Measurements from ENCODE around the gene CELA3B. TPM values are rescaled to one million over a fixed set of nuclear protein-coding genes. Genes with fewer than 3 reads are reported as not detected.
"Not testable (repeated sequence)": the region's sequence is repeated elsewhere in the genome, so short reads cannot be mapped to it uniquely, and the experiment has no call there.

CELA3B gene
- total RNA-seq, 1 donor from 2014 or later, result not detected

DNA sequence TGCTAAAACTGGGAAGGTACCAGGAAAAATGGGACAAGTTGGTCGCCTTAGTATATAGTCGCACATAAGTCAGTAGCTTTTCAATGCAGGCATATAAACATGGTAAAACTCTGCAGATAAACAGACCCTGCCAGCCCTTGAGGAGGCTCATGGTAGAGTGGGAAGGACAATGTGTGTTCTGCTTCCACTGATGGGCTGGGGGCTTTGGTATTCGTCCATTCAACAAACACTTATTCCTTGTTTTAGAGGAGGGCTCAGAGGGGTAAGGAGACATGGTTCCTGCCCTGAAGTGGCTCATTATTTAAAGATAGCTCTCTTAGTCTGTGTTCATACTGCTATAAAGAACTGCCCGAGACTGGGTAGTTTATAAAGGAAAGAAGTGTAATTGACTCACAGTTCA is 35.9 kb downstream of the CELA3B start:
- not testable (repeated sequence) for DNase-seq

DNA sequence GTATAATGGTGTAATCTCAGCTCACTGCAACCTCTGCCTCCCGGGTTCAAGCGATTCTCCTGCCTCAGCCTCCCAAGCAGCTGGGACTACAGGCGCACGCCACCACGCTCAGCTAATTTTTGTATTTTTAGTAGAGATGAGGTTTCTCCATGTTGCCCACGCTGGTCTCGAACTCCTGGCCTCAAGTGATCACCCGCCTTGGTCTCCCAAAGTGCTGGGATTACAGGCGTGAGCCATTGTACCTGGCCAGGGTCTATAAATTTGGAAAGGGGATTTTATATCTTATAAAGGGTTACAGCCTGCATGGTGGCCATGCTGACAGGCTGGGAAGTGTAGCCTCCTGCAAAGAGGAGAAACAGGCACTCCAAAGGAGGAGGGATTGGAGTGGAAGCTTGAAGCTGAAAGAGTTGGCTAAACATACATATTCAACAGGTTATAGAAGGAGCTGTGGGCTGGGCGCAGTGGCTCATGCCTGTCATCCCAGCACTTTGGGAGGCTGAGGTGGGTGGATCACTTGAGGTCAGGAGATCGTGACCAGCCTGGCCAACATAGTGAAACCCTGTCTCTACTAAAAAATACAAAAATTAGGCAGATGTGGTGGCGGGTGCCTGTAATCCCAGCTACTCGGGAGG is 37.9 kb downstream of the CELA3B start:
- DNase-seq, result not testable (repeated sequence)

DNA sequence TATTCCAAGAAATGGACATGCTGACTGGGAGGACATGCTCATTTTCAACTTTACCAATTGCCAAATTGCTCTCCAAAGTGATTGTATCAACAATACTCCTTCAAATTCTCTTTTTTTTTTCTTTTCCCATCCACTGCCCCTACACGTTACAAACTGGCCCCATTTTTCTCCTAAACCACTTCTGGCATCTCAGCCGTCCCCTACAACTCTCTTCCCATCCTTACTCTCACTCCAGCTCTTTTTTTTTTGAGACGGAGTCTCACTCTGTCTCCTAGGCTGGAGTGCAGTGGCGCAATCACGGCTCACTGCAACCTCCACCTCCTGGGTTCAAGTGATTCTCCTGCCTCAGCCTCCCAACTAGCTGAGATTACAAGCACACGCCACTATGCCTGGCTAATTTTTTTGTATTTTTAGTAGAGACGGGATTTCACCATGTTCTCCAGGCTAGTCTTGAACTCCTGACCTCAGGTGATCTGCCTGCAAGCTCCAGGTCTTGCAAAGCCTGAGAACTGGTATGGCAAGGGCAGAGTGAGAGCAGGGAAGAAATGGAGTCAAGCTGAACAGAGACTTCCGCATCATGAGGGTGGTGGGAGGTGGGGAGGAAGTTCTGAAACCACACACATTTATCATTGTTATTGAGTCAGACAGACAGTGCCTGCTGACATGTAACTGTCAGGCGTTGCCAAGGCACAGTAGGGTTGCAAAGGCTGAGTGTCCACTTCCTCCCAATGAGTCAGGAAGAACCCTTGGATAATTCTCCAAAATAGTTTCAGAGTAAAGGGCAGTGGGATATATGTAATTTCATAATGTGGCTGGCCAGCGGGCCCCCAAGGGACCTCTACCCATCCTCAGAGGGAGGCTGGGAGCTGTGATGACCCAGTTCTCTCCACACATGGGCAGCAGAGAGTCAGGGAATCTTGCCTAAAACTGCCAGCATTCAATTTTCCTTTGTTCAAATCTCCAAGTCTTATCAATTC is 42.0 kb downstream of the CELA3B start:
- DNase-seq, result no peak

DNA sequence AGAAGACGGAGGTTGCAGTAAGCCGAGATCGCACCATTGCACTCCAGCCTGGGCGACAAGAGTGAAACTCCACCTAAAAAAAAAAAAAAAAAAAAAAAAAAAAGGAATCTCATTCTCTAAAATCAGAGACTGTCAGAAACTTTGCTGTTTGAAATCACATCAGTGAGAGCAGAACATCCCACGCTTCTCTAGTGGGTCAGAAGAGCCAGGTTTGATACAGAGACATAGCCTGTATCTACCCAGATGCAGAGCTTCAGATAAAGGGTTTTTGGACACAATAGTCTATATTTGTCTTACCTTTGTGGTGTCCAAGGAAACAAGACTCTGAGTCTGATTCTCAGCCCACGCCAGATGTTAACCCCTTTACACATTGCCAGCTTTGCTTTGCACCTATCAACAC is 44.2 kb downstream of the CELA3B start:
- no peak for DNase-seq

DNA sequence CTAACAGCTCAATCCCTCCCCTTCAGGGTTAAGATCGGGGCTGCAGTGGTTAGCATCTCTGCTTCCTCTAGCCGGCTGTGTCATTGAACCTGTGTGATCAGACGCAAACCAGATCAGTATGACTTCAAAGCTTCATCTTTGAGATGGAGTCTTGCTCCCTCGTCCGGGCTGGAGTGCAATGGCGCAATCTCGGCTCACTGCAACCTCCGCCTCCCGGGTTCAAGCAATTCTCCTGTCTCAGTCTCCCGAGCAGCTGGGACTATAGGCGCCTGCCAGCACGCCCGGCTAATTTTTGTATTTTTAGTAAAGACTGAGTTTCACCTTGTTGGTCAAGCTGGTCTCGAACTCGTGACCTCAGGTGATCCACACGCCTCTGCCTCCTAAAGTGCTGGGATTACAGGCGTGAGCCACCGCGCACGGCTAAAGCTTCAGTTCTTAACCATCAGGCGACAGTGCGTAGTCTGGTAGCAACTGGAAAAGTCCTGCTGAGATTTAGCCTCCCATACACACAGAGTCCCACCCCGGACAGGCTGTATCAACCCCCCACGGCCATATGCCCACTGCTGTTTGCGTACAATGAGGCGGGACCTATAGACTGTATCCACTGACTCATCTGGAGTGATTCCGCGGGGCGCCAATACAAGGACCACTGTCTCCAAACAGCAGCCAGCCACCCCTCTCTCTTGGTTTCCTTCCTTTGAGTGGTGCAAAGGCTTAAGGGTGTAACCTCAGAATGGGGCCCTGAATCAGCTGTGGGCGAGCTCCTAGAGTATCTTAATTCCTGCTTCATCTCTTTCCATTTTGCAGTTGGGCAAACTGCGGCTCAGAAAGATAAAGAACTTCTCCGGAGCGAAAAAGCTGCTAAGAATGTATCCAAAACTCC is 47.9 kb downstream of the CELA3B start:
- peak; percentile 64 for DNase-seq

DNA sequence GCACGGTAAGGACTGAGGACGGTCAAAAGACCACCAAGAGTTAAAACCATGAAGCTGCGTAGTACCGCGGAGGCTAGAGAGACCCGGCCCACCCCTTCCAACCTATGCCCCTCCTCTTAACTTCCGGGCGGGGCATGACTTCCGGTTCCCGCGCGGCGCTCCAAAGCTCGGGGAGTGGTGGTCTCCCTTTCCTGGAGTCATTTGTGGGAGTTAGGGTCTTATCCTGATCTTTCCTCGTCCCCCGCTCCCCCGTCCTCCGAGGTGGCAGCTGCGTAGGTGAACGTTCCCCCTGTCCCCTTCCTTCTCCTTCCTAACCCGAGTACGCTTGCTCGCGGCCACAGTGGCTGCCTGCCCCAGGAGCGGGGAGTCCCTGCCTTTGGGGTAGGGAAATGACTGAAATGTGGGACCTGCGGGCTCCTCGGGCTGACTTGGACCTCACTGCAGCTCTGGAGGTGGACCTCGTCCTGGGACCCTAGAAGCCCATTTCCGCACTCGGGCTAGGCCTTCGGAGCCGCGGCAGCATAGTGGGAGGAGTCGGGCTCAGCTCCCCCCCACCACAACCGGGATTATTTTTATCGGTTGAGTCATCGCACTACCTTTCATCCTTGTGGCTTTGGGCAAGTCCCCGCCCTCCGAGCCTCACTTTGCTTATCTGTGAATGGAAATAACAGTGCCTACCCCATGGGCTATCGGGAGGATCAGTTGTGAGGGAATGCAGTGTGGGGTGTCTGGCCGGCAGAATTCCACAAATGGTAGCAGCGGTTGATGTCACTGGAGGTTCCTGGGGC is 48.7 kb downstream of the CELA3B start:
- DNase-seq, result peak; percentile 75

DNA sequence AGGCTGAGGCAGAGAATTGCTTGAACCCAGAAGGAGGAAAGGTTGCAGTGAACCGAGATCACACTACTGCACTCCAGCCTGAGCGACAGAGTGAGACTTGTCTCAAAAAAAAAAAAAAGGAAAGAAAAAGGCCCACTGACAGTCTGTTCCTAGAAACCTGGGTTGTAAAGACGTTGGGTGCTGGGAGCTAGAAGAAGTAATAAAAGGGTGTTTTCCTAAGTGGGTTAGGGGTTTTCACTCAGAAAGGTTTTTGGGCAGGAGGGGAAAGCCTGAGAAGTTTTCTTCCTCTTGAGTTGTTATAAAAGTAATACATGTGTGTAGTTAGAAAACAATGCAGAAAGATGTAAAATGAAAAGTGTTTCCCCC is 50.1 kb downstream of the CELA3B start:
- no peak for DNase-seq

DNA sequence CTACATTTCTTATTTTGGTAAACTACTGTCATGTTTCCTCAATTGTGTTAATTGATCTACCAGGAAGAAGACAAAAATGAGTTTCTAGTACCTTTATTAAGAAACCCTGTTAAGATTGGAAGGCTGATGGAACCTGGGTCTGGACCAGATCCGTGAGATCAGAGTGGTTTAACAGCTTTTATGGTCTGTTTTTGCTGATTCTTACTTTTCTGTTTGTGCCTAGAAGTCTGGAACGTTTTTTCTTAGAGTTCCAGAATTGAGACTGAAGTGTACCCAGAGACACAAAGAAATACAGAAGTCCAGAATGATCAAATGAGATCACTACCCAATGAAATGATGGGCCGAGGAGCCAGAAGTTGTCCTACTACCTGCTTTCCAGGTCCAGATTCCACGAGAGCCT is 53.2 kb downstream of the CELA3B start:
- DNase-seq, result no peak

DNA sequence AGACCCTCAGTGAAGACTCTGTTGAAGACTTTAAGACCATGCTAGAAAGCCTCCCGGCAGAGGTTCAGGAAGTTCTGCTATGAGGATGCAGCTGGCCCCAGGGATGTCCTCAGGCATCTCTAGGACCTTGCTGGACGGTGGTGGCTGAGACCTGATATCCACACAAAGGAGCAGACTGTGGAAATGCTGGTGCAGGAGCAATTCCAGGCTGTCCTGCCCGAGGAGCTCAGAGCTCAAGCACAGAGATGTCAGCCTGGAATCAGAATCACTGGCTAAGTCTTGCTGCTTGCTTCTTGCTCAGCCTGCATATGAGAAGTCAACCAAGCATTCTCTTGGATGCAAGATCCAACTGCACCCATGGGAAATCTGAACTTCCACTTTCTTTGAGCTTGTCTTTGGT is 53.7 kb downstream of the CELA3B start:
- no peak for DNase-seq

DNA sequence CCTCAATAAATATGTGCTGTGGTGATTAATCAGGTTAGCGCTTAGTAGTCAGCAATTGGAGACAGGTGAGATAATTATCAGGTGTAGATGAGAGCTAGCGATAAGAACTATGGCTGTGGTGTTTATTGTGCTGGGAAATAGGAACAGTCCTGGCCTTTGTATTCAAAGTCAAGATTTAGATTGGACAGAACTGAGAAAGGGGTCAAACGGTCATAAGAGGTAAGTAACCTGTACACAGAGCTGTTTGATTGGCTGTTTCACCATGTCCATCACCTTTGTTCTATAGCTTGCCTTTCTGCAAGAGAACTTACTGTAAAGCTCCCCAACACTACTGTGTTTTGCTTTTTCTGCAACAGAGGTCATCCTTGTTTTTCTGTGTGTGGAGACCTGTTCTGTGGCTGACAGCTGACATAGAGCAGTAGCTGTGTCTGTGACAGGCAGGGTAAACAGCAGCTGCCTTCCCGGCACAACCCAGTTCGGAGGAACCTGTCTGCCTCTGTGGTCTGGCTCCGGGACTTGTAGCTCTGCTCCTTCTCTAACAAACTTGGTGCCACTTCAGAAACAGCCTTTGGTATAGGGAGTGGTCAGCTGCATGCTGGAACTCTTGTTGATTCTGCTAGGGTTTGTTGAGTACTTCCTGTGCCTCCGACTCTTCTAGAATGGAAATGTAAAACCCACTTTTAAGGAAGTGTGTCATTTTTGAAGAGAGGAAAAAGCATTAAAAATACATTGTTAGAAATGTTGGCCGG is 54.6 kb downstream of the CELA3B start:
- DNase-seq, result no peak

DNA sequence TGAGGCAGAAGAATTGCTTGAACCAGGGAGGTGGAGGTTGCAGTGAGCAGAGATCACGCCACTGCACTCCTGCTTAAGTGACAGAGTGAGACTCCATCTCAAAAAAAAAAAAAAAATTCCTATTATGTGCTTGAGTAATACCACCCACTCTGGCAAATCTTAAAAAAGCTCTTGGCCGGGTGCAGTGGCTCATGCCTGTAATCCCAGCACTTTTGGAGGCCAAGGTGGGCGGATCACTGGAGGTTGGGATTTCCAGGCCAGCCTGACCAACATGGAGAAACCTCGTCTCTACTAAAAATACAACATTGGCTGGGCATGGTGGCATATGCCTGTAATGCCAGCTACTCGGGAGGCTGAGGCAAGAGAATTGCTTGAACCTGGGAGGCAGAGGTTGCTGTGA is 58.0 kb downstream of the CELA3B start:
- not testable (repeated sequence) for DNase-seq

DNA sequence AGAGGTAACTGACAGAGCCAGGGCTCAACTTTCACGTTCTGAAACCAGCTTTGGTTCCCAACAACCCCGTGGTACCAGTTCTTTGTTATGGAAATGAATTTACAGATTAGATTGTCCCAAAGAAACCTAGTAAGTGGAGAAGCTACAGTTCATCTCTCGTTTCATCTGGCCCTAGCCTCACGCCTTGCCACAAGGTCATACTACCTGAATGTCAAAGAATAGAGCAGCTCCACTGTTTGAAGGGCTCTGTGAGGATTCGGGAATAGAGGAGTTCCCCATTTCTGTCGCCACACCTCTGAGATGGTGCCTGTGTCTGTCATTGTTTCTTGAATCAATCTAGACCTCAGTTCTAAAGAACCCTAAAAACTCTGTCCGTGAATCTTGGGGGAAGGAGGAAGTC is 60.7 kb downstream of the CELA3B start:
- DNase-seq, result no peak

DNA sequence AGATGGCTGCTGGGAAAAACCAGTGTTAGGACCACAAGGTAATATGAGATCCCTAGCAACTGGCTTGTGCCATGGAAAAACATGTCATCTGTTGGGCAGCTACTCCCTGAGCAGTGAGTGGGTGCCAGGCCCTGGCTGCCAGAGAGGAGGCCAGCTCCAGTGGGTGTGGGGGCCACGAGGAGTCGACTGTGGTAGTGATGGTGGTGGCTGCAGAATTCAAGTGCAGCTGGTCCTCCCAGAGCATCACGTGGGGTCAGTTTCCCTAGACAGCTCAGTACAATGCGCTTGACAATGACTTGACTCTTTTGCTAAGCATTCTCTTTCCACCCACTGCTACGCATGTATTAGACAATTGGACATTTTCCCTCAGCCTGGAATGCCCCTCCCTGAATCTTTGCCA is 61.2 kb downstream of the CELA3B start:
- DNase-seq, result no peak

Small RNA genes lying within 50 kb of the gene (small RNA-seq; reads per million reads assigned to genes)
- gene RN7SL186P (not detected), gene RN7SL386P (not detected), gene RNU6-1022P (not detected), gene RNU6-776P (not detected)

Other genes with a start within 250 kb of the CELA3B start
- gene USP48, start 193.9 kb upstream of the CELA3B start, total RNA-seq, result 85.8 TPM
- gene LDLRAD2, start 164.8 kb upstream of the CELA3B start, total RNA-seq, result not detected
- 3.7 TPM for gene HSPG2, start 39.7 kb upstream of the CELA3B start, total RNA-seq
- not detected for gene CELA3A, start 24.6 kb downstream of the CELA3B start, total RNA-seq
- gene CDC42, start 75.7 kb downstream of the CELA3B start, total RNA-seq, result 765 TPM
- gene WNT4, start 166.1 kb downstream of the CELA3B start, total RNA-seq, result 5.6 TPM